Calu3 (cell line): Measurements from ENCODE around the gene DDX3X. TPM values are rescaled to one million over a fixed set of nuclear protein-coding genes. Genes with fewer than 3 reads are reported as not detected.

Experiments used
- BruUV-seq: library from RNA; stranded (reverse); fragments of 400-500 nt; replicated peaks from 2 replicates; lab custom pipeline; 2021; lab: Mats Ljungman, UMichigan
- CTCF ChIA-PET: fragments of 300-600 bp; sonication (Branson Sonifier 250); formaldehyde crosslinking; loops from one replicate; lab custom pipeline; 2022; ENCODE audit warnings: antibody characterized with exemption; lab: Charles Lee
- DNase-seq: peaks from one replicate; pipeline ENCODE4 v3.0.0; 2022
- H3K27ac Mint-ChIP-seq: one replicate; pipeline ENCODE4 v1.8.0; 2022; ENCODE audit warnings: mixed read lengths; ENCODE audit not compliant: unreplicated experiment
- H3K27me3 Mint-ChIP-seq: one replicate; pipeline ENCODE4 v1.8.0; 2022; ENCODE audit warnings: mixed read lengths; ENCODE audit not compliant: unreplicated experiment
- H3K36me3 Mint-ChIP-seq: one replicate; pipeline ENCODE4 v1.8.0; 2022; ENCODE audit warnings: mild to moderate bottlenecking, moderate library complexity, mixed read lengths; ENCODE audit not compliant: insufficient read depth, unreplicated experiment
- H3K4me1 Mint-ChIP-seq: one replicate; pipeline ENCODE4 v1.8.0; 2022; ENCODE audit warnings: mild to moderate bottlenecking, low read depth, mixed read lengths; ENCODE audit not compliant: unreplicated experiment
- H3K4me3 Mint-ChIP-seq: one replicate; pipeline ENCODE4 v1.8.0; 2022; ENCODE audit warnings: mild to moderate bottlenecking, low read depth, moderate library complexity, mixed read lengths; ENCODE audit not compliant: unreplicated experiment
- H3K9me3 Mint-ChIP-seq: one replicate; pipeline ENCODE4 v1.8.0; 2022; ENCODE audit warnings: low read depth, mixed read lengths; ENCODE audit not compliant: unreplicated experiment
- CTCF ChIP-seq: fragments of 200-600 bp; IDR thresholded peaks from one replicate; pipeline ENCODE4 v1.8.0; 2022; ENCODE audit warnings: antibody characterized with exemption; ENCODE audit not compliant: unreplicated experiment
- intact Hi-C: fragments of 100-400 bp; cut with micrococcal nuclease; formaldehyde crosslinking; loops from one replicate; pipeline ENCODE4 v1.10.0; 2022; ENCODE audit not compliant: unreplicated experiment
- total RNA-seq: library from RNA; stranded (reverse); gene quantifications from 2 replicates; pipeline ENCODE4 v1.2.3, GENCODE V29; 2022

Gene DDX3X
- total RNA-seq, 1 experiment from 2014 or later, result 308 TPM

GRCh38 chrX:41291309-41291708 lies 42.7 kb upstream of the DDX3X start:
- BruUV-seq, result no TSS peak
- H3K27ac Mint-ChIP-seq, result no peak overlapping the region
- CTCF ChIA-PET, result no interaction called here
- no peaks in the 10 kb centered on the region for H3K27me3 Mint-ChIP-seq
- no peaks in the 10 kb centered on the region for H3K36me3 Mint-ChIP-seq
- no peak overlapping the region for H3K4me3 Mint-ChIP-seq
- no peaks in the 10 kb centered on the region for H3K4me1 Mint-ChIP-seq
- no peak for DNase-seq
- H3K9me3 Mint-ChIP-seq, result peaks cover 4% of the 10 kb centered on the region
- TF ChIP-seq CTCF, result no peak
- intact Hi-C loops, result no loop called here

GRCh38 chrX:41293269-41293668 lies 40.7 kb upstream of the DDX3X start:
- CTCF ChIA-PET, result interaction anchor here (0.5 kb wide), 1 partner anchor 208 kb away, joined by 6 read pairs; the partner anchor contains the start of gene USP9X
- no peak for DNase-seq
- TF ChIP-seq CTCF, result no peak
- peaks cover 4% of the 10 kb centered on the region for H3K9me3 Mint-ChIP-seq
- H3K27ac Mint-ChIP-seq, result no peak overlapping the region
- BruUV-seq, result no TSS peak
- no peaks in the 10 kb centered on the region for H3K27me3 Mint-ChIP-seq
- intact Hi-C loops, result no loop called here
- peaks cover 3% of the 10 kb centered on the region for H3K4me1 Mint-ChIP-seq
- H3K36me3 Mint-ChIP-seq, result no peaks in the 10 kb centered on the region
- H3K4me3 Mint-ChIP-seq, result no peak overlapping the region

GRCh38 chrX:41300758-41301437 lies 33.1 kb upstream of the DDX3X start:
- no peak for DNase-seq
- H3K4me1 Mint-ChIP-seq, result peaks cover 37% of the 10 kb centered on the region
- TF ChIP-seq CTCF, result no peak
- intact Hi-C loops, result loop anchor here (2.0 kb wide), 1 partner anchor 34 kb away; the partner anchor contains the start of gene DDX3X
- no peak overlapping the region for H3K4me3 Mint-ChIP-seq
- no peaks in the 10 kb centered on the region for H3K27me3 Mint-ChIP-seq
- BruUV-seq, result no TSS peak
- H3K27ac Mint-ChIP-seq, result peak overlapping the region; percentile 88
- CTCF ChIA-PET, result interaction anchor here (1.2 kb wide), 1 partner anchor 33 kb away, joined by 4 read pairs; the partner anchor contains the start of gene DDX3X
- H3K9me3 Mint-ChIP-seq, result no peaks in the 10 kb centered on the region
- H3K36me3 Mint-ChIP-seq, result no peaks in the 10 kb centered on the region

- BruUV-seq, result no TSS peak
- H3K27ac Mint-ChIP-seq, result peak overlapping the region; percentile 88
- H3K4me1 Mint-ChIP-seq, result peaks cover 37% of the 10 kb centered on the region
- no peak for TF ChIP-seq CTCF
- no peak overlapping the region for H3K4me3 Mint-ChIP-seq
- CTCF ChIA-PET, result no interaction called here
- no peak for DNase-seq
- H3K27me3 Mint-ChIP-seq, result no peaks in the 10 kb centered on the region
- intact Hi-C loops, result loop anchor here (2.0 kb wide), 1 partner anchor 33 kb away; the partner anchor contains the start of gene DDX3X
- H3K9me3 Mint-ChIP-seq, result no peaks in the 10 kb centered on the region
- H3K36me3 Mint-ChIP-seq, result no peaks in the 10 kb centered on the region
Measured at GRCh38 chrX:41301438-41301824, 32.5 kb upstream of the DDX3X start.
